Endothelial cell of umbilical vein (primary cell): ENCODE results near the gene OR2V1. TPM values are rescaled to one million over a fixed set of nuclear protein-coding genes. Genes with fewer than 3 reads are reported as not detected.

Experiments
- BruUV-seq: library from RNA; stranded (reverse); fragments of 400-500 nt; replicated peaks from 2 replicates; lab custom pipeline; 2021; lab: Mats Ljungman, UMichigan
- CTCF ChIA-PET: fragments of 300-600, 350-600 bp; sonication (Branson Sonifier 250); formaldehyde crosslinking; loops from one replicate; lab custom pipeline; 2021; ENCODE audit warnings: antibody characterized with exemption, inconsistent platforms; lab: Charles Lee
- POLR2A ChIA-PET: fragments of 300-600, 350-600 bp; sonication (Branson Sonifier 250); formaldehyde crosslinking; loops from one replicate; lab custom pipeline; 2021; ENCODE audit warnings: antibody characterized with exemption, inconsistent platforms; lab: Charles Lee
- DNase-seq: peaks from one replicate; pipeline ENCODE4 v3.0.0-alpha.2; 2011; ENCODE audit warnings: low read depth, low spot score
- FAIRE-seq: peaks from 2 replicates; lab custom pipeline; 2011; peaks lifted over from hg19 to GRCh38; lab: Jason Lieb, UNC
- H2AFZ ChIP-seq: 2 replicates; pipeline ENCODE4 v1.6.0; 2012; ENCODE audit warnings: low read depth, low read length, control low read depth, inconsistent platforms
- H3K27ac ChIP-seq: 2 replicates; pipeline ENCODE4 v1.5.1; 2011; ENCODE audit warnings: low read depth, mild to moderate bottlenecking, control low read depth, low read length, moderate library complexity; ENCODE audit not compliant: insufficient read depth
- H3K27me3 ChIP-seq, 2 experiments: 2 replicates each; pipeline versions ENCODE4 v1.6.0 to v1.6.1; 2011; ENCODE audit warnings: low read length in 2 of 2, mixed read lengths in 1 of 2; ENCODE audit not compliant: control insufficient read depth in 2 of 2, insufficient read depth in 2 of 2
- H3K36me3 ChIP-seq, 2 experiments: 2 replicates in 1 of 2; 3 replicates in 1 of 2; pipeline ENCODE4 v1.5.1; 2011; ENCODE audit warnings: low read length in 2 of 2, mild to moderate bottlenecking in 1 of 2, moderate library complexity in 1 of 2; ENCODE audit not compliant: control insufficient read depth in 2 of 2, insufficient read depth in 2 of 2; ENCODE audit errors: extremely low read depth in 1 of 2
- H3K4me1 ChIP-seq: 3 replicates; pipeline ENCODE4 v1.5.1; 2011; ENCODE audit warnings: mild to moderate bottlenecking, low read length; ENCODE audit not compliant: control insufficient read depth, insufficient read depth; ENCODE audit errors: extremely low read depth
- H3K4me2 ChIP-seq: 2 replicates; pipeline ENCODE4 v1.6.1; 2011; ENCODE audit warnings: low read length, control low read depth, mixed read lengths; ENCODE audit not compliant: insufficient read depth
- H3K4me3 ChIP-seq, 3 experiments: fragments of 200-600 bp in 1 of 3; sonication (generic), shearing (Covaris generic) in 1 of 3; replicated peaks in 1 of 3; 2 replicates each; pipeline ENCODE4 v1.5.1; 2011 to 2016; ENCODE audit warnings: control low read depth in 3 of 3, low read length in 3 of 3, mild to moderate bottlenecking in 2 of 3, inconsistent platforms in 1 of 3, low read depth in 1 of 3, moderate library complexity in 1 of 3; ENCODE audit not compliant: insufficient read depth in 1 of 3
- H3K79me2 ChIP-seq: 2 replicates; pipeline ENCODE4 v1.6.0; 2012; ENCODE audit warnings: low read length, inconsistent platforms; ENCODE audit not compliant: control insufficient read depth, insufficient read depth
- H3K9ac ChIP-seq: replicated peaks from 2 replicates; pipeline ENCODE3; 2011; ENCODE audit warnings: low read length, control low read depth; ENCODE audit not compliant: insufficient read depth; ENCODE audit errors: extremely low read depth
- H3K9me1 ChIP-seq: replicated peaks from 3 replicates; pipeline ENCODE4 v1.6.0; 2011; ENCODE audit warnings: mild to moderate bottlenecking, low read length; ENCODE audit not compliant: control insufficient read depth, insufficient read depth; ENCODE audit errors: extremely low read depth
- H3K9me3 ChIP-seq: replicated peaks from 2 replicates; pipeline ENCODE4 v1.5.1; 2012; ENCODE audit warnings: low read length, inconsistent platforms; ENCODE audit not compliant: control insufficient read depth, insufficient read depth
- H4K20me1 ChIP-seq: replicated peaks from 2 replicates; pipeline ENCODE3; 2011; ENCODE audit warnings: mild to moderate bottlenecking, low read length; ENCODE audit not compliant: control insufficient read depth, insufficient read depth; ENCODE audit errors: extremely low read depth
- CTCF ChIP-seq, 2 donors: IDR thresholded peaks; 1 replicate in 1 of 2; 2 replicates in 1 of 2; pipeline ENCODE4 v1.5.1; 2011; ENCODE audit warnings: low read length in 2 of 2, mild to moderate bottlenecking in 2 of 2, moderate library complexity in 2 of 2, control low read depth in 1 of 2, inconsistent platforms in 1 of 2, low read depth in 1 of 2; ENCODE audit not compliant: insufficient read depth in 1 of 2; ENCODE audit errors: extremely low read depth in 1 of 2
- EZH2 ChIP-seq: IDR thresholded peaks from 2 replicates; pipeline ENCODE4 v1.6.1; 2012; ENCODE audit warnings: borderline replicate concordance, low read depth, mild to moderate bottlenecking, moderate library complexity, low read length, inconsistent platforms; ENCODE audit not compliant: severe bottlenecking
- FOS ChIP-seq: IDR thresholded peaks from 2 replicates; pipeline ENCODE4 v1.6.1; 2011; ENCODE audit warnings: mild to moderate bottlenecking, low read length, moderate library complexity, borderline replicate concordance; ENCODE audit not compliant: insufficient read depth
- GATA2 ChIP-seq: IDR thresholded peaks from 2 replicates; pipeline ENCODE4 v1.7.0; 2011; ENCODE audit warnings: low read depth, mild to moderate bottlenecking, moderate library complexity, mixed read lengths, low read length; ENCODE audit not compliant: insufficient read length, insufficient read depth
- JUN ChIP-seq: IDR thresholded peaks from 2 replicates; pipeline ENCODE4 v1.6.1; 2011; ENCODE audit warnings: borderline replicate concordance, low read depth; ENCODE audit not compliant: insufficient read length, insufficient read depth
- MYC ChIP-seq: IDR thresholded peaks from one replicate; pipeline ENCODE4 v1.6.1; 2011; ENCODE audit warnings: mild to moderate bottlenecking, low read depth, low read length
- POLR2A ChIP-seq: IDR thresholded peaks from 2 replicates; pipeline ENCODE4 v1.6.1; 2012; ENCODE audit warnings: low read depth, mild to moderate bottlenecking, control low read depth, low read length
- POLR2AphosphoS5 ChIP-seq: IDR thresholded peaks from 2 replicates; pipeline ENCODE4 v1.6.1; 2012; ENCODE audit warnings: low read depth, mild to moderate bottlenecking, control low read depth, low read length, moderate library complexity; ENCODE audit not compliant: insufficient read depth
- dilution Hi-C: fragments of 300-500 bp; cut with MboI; formaldehyde crosslinking; loops from one replicate; pipeline ENCODE4 v1.15.0; 2019; ENCODE audit warnings: low sequenced_read_pairs; ENCODE audit not compliant: extremely low pct_ligation_motif_present
- intact Hi-C: fragments of 100-400 bp; cut with micrococcal nuclease; formaldehyde crosslinking; loops from one replicate; pipeline ENCODE4 v1.10.0; 2022
- polyA plus RNA-seq, 4 experiments: library from polyadenylated mRNA; depleted of rRNA in 3 of 4; stranded (reverse) in 3 of 4; unstranded in 1 of 4; fragments of >200 nt; gene quantifications; 2 replicates each; pipeline versions ENCODE4 v1.2.1 to v1.2.3, GENCODE V29; 2011 to 2012; ENCODE audit warnings: missing spikeins in 1 of 4
- total RNA-seq: library from RNA; stranded (reverse); gene quantifications from 2 replicates; pipeline ENCODE4 v1.2.3, GENCODE V29; 2021
- TF ChIP-seq, protein P1 (sequence below): IDR thresholded peaks from 2 replicates; pipeline ENCODE4 v1.6.1; 2011; ENCODE audit not compliant: insufficient read depth, insufficient read length

The OR2V1 gene
- total and polyA plus RNA-seq, 2 donors (not counting 3 experiments of a cell fraction or from before 2014, with no cell fraction given), result not detected

DNA sequence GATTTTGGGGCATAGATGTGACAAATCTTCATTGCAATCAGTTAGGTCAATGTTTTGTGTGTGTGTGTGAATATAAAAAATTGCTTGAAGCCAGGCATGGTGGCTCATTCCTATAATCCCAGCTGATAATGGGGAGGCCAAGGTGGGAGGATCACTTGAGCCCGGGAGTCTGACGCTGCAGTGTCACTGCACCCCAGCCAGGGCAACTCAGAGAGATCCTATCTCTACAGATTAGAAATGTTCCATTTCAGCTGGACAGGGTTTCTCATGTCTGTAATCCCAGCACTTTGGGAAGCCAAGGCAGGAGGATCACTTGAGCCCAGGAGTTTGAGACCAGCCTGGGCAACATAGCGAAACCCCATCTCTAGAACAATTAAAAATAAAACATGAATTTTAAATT, 27.9 kb upstream of the OR2V1 start:
- ChIA-PET CTCF (no interaction called here), POLR2A (no interaction called here)
- intact Hi-C loops, result loop anchor here (1.0 kb wide), 2 partner anchors 23 to 375 kb away; no protein-coding TSS in a partner anchor
- Histone ChIP-seq H3K4me2 (no peak overlapping the region), H3K9me1 (no peaks in the 10 kb centered on the region), H3K9me3 (no peaks in the 10 kb centered on the region), H3K27ac (no peak overlapping the region), H3K9ac (no peak overlapping the region), H3K4me1 (peaks cover 10% of the 10 kb centered on the region), H3K79me2 (no peaks in the 10 kb centered on the region), H3K4me3 (no peak overlapping the region), H2AFZ (no peak overlapping the region), H4K20me1 (no peaks in the 10 kb centered on the region), H3K36me3 (no peaks in the 10 kb centered on the region), H3K27me3 (no peaks in the 10 kb centered on the region)
- FAIRE-seq (no peak), DNase-seq (no peak)
- dilution Hi-C loops, result no loop called here
- TF ChIP-seq EZH2 (no peak), POLR2AphosphoS5 (no peak), GATA2 (no peak), JUN (no peak), CTCF (IDR thresholded peaks at IDR 0.05; ENCODE audit: extremely low read depth in 1 of 2, insufficient read depth in 1 of 2, low read depth in 1 of 2, low read length in 2 of 2) (no peak), POLR2A (no peak), FOS (no peak), MYC (no peak)
- TF ChIP-seq, protein P1, sequence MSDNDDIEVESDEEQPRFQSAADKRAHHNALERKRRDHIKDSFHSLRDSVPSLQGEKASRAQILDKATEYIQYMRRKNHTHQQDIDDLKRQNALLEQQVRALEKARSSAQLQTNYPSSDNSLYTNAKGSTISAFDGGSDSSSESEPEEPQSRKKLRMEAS, result no peak
- no TSS peak for BruUV-seq
